WERI-Rb-1 (cell line): Measurements from ENCODE around the gene DMPK.
A peak's percentile ranks its signal among the peaks of the same experiment; 100 is the strongest.

Experiments used
- DNase-seq: peaks from one replicate; pipeline ENCODE4 v3.0.0-alpha.2; 2020
- H3K27ac ChIP-seq: fragments of 250-450 bp; sonication (Bioruptor Pico); 2 replicates; pipeline ENCODE4 v1.5.1; 2020; ENCODE audit warnings: mild to moderate bottlenecking, moderate library complexity
- H3K27me3 ChIP-seq: fragments of 250-450 bp; sonication (Bioruptor Pico); 2 replicates; pipeline ENCODE4 v1.5.1; 2021; ENCODE audit warnings: mild to moderate bottlenecking, low read depth, moderate library complexity; ENCODE audit not compliant: insufficient read depth, severe bottlenecking
- H3K36me3 ChIP-seq: fragments of 250-450 bp; sonication (Bioruptor Pico); 2 replicates; pipeline ENCODE4 v1.5.1; 2020; ENCODE audit warnings: mild to moderate bottlenecking, moderate library complexity
- H3K4me3 ChIP-seq: 2 replicates; pipeline ENCODE4 v1.5.1; 2011; ENCODE audit warnings: low read depth, mild to moderate bottlenecking, control low read depth, low read length
- H3K9me3 ChIP-seq: fragments of 250-450 bp; sonication (Bioruptor Pico); 2 replicates; pipeline ENCODE4 v1.5.1; 2021; ENCODE audit warnings: mild to moderate bottlenecking, moderate library complexity; ENCODE audit not compliant: severe bottlenecking
- TF ChIP-seq, protein P1 (sequence below): IDR thresholded peaks from 2 replicates; pipeline ENCODE4 v1.5.1; 2011; ENCODE audit warnings: low read depth, mild to moderate bottlenecking, control low read depth, inconsistent platforms, low read length

The DMPK gene

GRCh38 chr19:45781214-45782161 is 802 bp downstream of the DMPK start:
- TF ChIP-seq, protein P1, sequence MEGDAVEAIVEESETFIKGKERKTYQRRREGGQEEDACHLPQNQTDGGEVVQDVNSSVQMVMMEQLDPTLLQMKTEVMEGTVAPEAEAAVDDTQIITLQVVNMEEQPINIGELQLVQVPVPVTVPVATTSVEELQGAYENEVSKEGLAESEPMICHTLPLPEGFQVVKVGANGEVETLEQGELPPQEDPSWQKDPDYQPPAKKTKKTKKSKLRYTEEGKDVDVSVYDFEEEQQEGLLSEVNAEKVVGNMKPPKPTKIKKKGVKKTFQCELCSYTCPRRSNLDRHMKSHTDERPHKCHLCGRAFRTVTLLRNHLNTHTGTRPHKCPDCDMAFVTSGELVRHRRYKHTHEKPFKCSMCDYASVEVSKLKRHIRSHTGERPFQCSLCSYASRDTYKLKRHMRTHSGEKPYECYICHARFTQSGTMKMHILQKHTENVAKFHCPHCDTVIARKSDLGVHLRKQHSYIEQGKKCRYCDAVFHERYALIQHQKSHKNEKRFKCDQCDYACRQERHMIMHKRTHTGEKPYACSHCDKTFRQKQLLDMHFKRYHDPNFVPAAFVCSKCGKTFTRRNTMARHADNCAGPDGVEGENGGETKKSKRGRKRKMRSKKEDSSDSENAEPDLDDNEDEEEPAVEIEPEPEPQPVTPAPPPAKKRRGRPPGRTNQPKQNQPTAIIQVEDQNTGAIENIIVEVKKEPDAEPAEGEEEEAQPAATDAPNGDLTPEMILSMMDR: no peak
- Histone ChIP-seq H3K4me3 (no peak overlapping the region; the same call in 1 of the 2 replicates), H3K36me3 (peaks cover 20% of the 10 kb centered on the region), H3K27ac (no peak overlapping the region), H3K9me3 (no peaks in the 10 kb centered on the region), H3K27me3 (no peaks in the 10 kb centered on the region)
- DNase-seq: peak; percentile 6

DNA sequence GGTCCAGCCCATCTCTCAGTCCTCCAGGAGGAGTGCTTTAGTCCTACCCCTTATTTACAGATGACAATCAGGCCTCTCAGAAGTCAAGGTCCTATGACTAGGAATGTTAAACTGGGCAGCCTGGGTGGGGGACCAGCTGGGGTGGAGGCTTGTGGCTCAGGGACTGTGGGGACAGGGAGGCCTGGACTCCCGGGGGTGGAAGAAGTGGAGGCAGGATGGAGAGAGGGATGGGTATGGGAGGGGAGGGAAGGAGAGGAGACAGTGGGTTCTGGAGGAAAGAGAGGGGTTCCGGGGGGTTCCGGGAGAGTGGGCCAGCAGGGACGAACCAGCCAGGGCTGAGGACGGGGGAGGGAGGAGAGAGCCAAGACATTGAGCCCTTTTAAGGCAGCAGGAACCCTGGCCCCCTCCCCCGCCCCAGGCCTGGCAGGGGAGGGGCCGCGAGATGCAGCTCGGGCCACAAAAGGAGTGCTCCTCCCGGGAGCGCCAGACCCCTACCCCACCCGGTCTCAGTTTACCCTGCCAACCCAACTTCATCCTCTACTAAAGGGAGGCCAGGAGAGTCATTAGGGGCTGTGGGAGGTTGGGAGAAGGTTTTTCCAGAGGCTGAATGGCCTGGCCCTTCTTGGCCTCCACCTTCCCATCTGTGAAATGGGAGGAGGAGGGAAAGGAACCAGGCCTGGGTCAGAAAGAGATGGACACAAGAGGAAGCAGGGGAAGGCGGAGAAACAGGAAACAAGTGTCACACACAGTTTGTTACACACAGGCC is 1.7 kb downstream of the DMPK start:
- no peak overlapping the region for H3K4me3 ChIP-seq
- TF ChIP-seq, protein P1: no peak
- H3K9me3 ChIP-seq: no peaks in the 10 kb centered on the region
- no peak for DNase-seq
- no peaks in the 10 kb centered on the region for H3K27me3 ChIP-seq
- H3K27ac ChIP-seq: no peak overlapping the region
- H3K36me3 ChIP-seq: peaks cover 14% of the 10 kb centered on the region

GRCh38 chr19:45780146-45780447 is 2.2 kb downstream of the DMPK start:
- DNase-seq: no peak
- H3K27ac ChIP-seq: no peak overlapping the region; the same call in 1 of the 2 replicates
- H3K36me3 ChIP-seq: peaks cover 11% of the 10 kb centered on the region; the same call in 1 of the 2 replicates
- H3K9me3 ChIP-seq: no peaks in the 10 kb centered on the region
- H3K4me3 ChIP-seq: no peak overlapping the region
- TF ChIP-seq, protein P1: no peak
- H3K27me3 ChIP-seq: no peaks in the 10 kb centered on the region

- TF ChIP-seq, protein P1: 0 out of 2 replicates have a peak, but pooled peaks have one; percentile 8
- DNase-seq: peak; percentile 72
- Histone ChIP-seq H3K27me3 (no peaks in the 10 kb centered on the region), H3K27ac (no peak overlapping the region; the same call in 1 of the 2 replicates), H3K36me3 (peaks cover 11% of the 10 kb centered on the region; the same call in 1 of the 2 replicates), H3K4me3 (no peak overlapping the region), H3K9me3 (no peaks in the 10 kb centered on the region)
These were observed 2.8 kb downstream of the DMPK start for GRCh38 chr19:45779231-45780145.

- H3K36me3 ChIP-seq: peaks cover 11% of the 10 kb centered on the region; the same call in 1 of the 2 replicates
- TF ChIP-seq, protein P1: no peak
These were observed 4.2 kb downstream of the DMPK start for GRCh38 chr19:45778010-45778661.

More at GRCh38 chr19:45778010-45778661, 4.2 kb downstream of the DMPK start:
- no peak overlapping the region for H3K4me3 ChIP-seq
- no peak for DNase-seq
- no peaks in the 10 kb centered on the region for H3K9me3 ChIP-seq
- H3K27ac ChIP-seq: no peak overlapping the region
- no peaks in the 10 kb centered on the region for H3K27me3 ChIP-seq
